Gastroesophageal sphincter (tissue), 4 donors: Measurements from ENCODE around the gene SLC38A3. TPM values are rescaled to one million over a fixed set of nuclear protein-coding genes. Genes with fewer than 3 reads are reported as not detected.

Source experiments
- ATAC-seq: fragments of 150-250 bp; one replicate; pipeline ENCODE4 v1.9.1; 2016; ENCODE audit warnings: mild to moderate bottlenecking, moderate library complexity
- H3K27ac ChIP-seq, 4 donors: fragments of 200-600 bp; sonication (generic) in 3 of 4; 1 replicate in 3 of 4; 2 replicates in 1 of 4; pipeline ENCODE4 v1.5.1; 2016 to 2019
- H3K27me3 ChIP-seq: fragments of 200-600 bp; sonication (generic); one replicate; pipeline ENCODE4 v1.5.1; 2019
- H3K36me3 ChIP-seq, 2 donors: fragments of 200-600 bp; sonication (generic); one replicate each; pipeline ENCODE4 v1.5.1; 2019; ENCODE audit warnings: control low read depth in 1 of 2
- H3K4me1 ChIP-seq, 3 donors: fragments of 200-600 bp; sonication (generic); 1 replicate in 2 of 3; 2 replicates in 1 of 3; pipeline ENCODE4 v1.5.1; 2016 to 2019; ENCODE audit warnings: control low read depth in 2 of 3
- H3K4me3 ChIP-seq, 2 donors: fragments of 200-600 bp; sonication (generic); one replicate each; pipeline ENCODE4 v1.5.1; 2019; ENCODE audit warnings: mild to moderate bottlenecking in 1 of 2, moderate library complexity in 1 of 2
- H3K9me3 ChIP-seq, 3 donors: fragments of 200-600 bp; sonication (generic); one replicate each; pipeline ENCODE4 v1.5.1; 2017 to 2019; ENCODE audit warnings: control low read depth in 2 of 3
- CTCF ChIP-seq, 4 experiments: fragments of 200-600 bp in 2 of 4; fragments of 450-650 bp in 2 of 4; sonication (generic) in 1 of 4; IDR thresholded peaks; one replicate each; pipeline ENCODE4 v1.5.1; 2017 to 2019; ENCODE audit warnings: antibody characterized with exemption in 4 of 4, mild to moderate bottlenecking in 2 of 4, moderate library complexity in 2 of 4
- EP300 ChIP-seq: sonication (generic); formaldehyde crosslinking; IDR thresholded peaks from one replicate; pipeline ENCODE4 v1.6.1; 2017; ENCODE audit warnings: antibody characterized with exemption, mild to moderate bottlenecking
- POLR2A ChIP-seq, 2 donors: fragments of 450-650 bp; IDR thresholded peaks; one replicate each; pipeline ENCODE4 v1.6.1; 2017; ENCODE audit warnings: antibody characterized with exemption in 2 of 2, mild to moderate bottlenecking in 2 of 2, moderate library complexity in 1 of 2
- POLR2AphosphoS5 ChIP-seq: sonication (generic); formaldehyde crosslinking; IDR thresholded peaks from one replicate; pipeline ENCODE4 v1.6.1; 2017; ENCODE audit warnings: antibody characterized with exemption
- WGBS, 2 donors: methylation state at CpG; one replicate each; pipeline ENCODE4 v1.1.5; 2018; ENCODE audit warnings: low coverage in 1 of 2; 5-methylcytosine and 5-hydroxymethylcytosine counted together
- total RNA-seq, 4 donors: library from RNA; depleted of rRNA; stranded (reverse); fragments of >200 nt; gene quantifications; one replicate each; pipeline ENCODE4 v1.1.0, GENCODE V29; 2016

Gene SLC38A3
- total RNA-seq, 4 donors from 2014 or later: 0.35 TPM; not detected in 2

GRCh38 chr3:50184242-50184978, 20.7 kb upstream of the SLC38A3 start:
- H3K36me3 ChIP-seq: peaks cover 0 to 48% of the 10 kb centered on the region in 2 donors
- TF ChIP-seq EP300 (no peak), POLR2A (IDR thresholded peaks at IDR 0.05) (no peak), POLR2AphosphoS5 (no peak), CTCF (IDR thresholded peaks at IDR 0.05) (no peak)
- H3K4me3 ChIP-seq: no peak overlapping the region
- peaks cover 0 to 6% (median 0%) of the 10 kb centered on the region in 3 donors for H3K4me1 ChIP-seq
- no peak overlapping the region for H3K27ac ChIP-seq
- no peak for ATAC-seq
- no peaks in the 10 kb centered on the region for H3K27me3 ChIP-seq
- H3K9me3 ChIP-seq: no peaks in the 10 kb centered on the region
- 87 to 89% methylated on average over 4 to 9 of the region's 21 CpGs for WGBS, 2 donors

- Histone ChIP-seq H3K27ac (no peak overlapping the region), H3K4me1 (peaks cover 0 to 6% (median 0%) of the 10 kb centered on the region in 3 donors), H3K4me3 (no peak overlapping the region), H3K9me3 (no peaks in the 10 kb centered on the region), H3K36me3 (peaks cover 0 to 48% of the 10 kb centered on the region in 2 donors), H3K27me3 (no peaks in the 10 kb centered on the region)
- no peak for ATAC-seq
- TF ChIP-seq CTCF (IDR thresholded peaks at IDR 0.05) (no peak), POLR2A (IDR thresholded peaks at IDR 0.05) (no peak), POLR2AphosphoS5 (no peak), EP300 (no peak)
- no CpG with 5 or more reads among the region's 4 CpGs for WGBS, 2 donors
These were observed 19.8 kb upstream of the SLC38A3 start for GRCh38 chr3:50185230-50185629.

GRCh38 chr3:50186096-50186495, 19.0 kb upstream of the SLC38A3 start:
- Histone ChIP-seq H3K9me3 (no peaks in the 10 kb centered on the region), H3K27me3 (no peaks in the 10 kb centered on the region), H3K27ac (no peak overlapping the region), H3K4me3 (no peak overlapping the region), H3K4me1 (peaks cover 0 to 6% (median 0%) of the 10 kb centered on the region in 3 donors), H3K36me3 (peaks cover 0 to 48% of the 10 kb centered on the region in 2 donors)
- no peak for TF ChIP-seq POLR2A (IDR thresholded peaks at IDR 0.05)
- no peak for TF ChIP-seq CTCF (IDR thresholded peaks at IDR 0.05)
- no peak for TF ChIP-seq EP300
- no peak for TF ChIP-seq POLR2AphosphoS5
- WGBS, 2 donors: 100% methylated on average over 7 of the region's 10 CpGs; no CpG with 5 or more reads in 1 of the 2 donors
- ATAC-seq: no peak

- Histone ChIP-seq H3K36me3 (peaks cover 0 to 42% of the 10 kb centered on the region in 2 donors), H3K4me1 (peaks cover 0 to 10% (median under 1%) of the 10 kb centered on the region in 3 donors), H3K9me3 (no peaks in the 10 kb centered on the region), H3K4me3 (no peak overlapping the region), H3K27me3 (peaks cover 14% of the 10 kb centered on the region), H3K27ac (no peak overlapping the region)
- WGBS, 2 donors: 94% methylated on average over 5 of the region's 19 CpGs; no CpG with 5 or more reads in 1 of the 2 donors
- no peak for ATAC-seq
- TF ChIP-seq EP300 (no peak), POLR2AphosphoS5 (no peak), CTCF (IDR thresholded peaks at IDR 0.05) (no peak), POLR2A (IDR thresholded peaks at IDR 0.05) (no peak)
These were observed 17.3 kb upstream of the SLC38A3 start for GRCh38 chr3:50187750-50188149.

GRCh38 chr3:50189274-50189673, 15.8 kb upstream of the SLC38A3 start:
- peaks cover 0 to 35% of the 10 kb centered on the region in 2 donors for H3K36me3 ChIP-seq
- no peak for TF ChIP-seq EP300
- no peak for TF ChIP-seq POLR2A (IDR thresholded peaks at IDR 0.05)
- TF ChIP-seq POLR2AphosphoS5: peak; percentile 21
- peak in 3 of 4 experiments; percentile 87 to 90 (median 88) for TF ChIP-seq CTCF (IDR thresholded peaks at IDR 0.05)
- ATAC-seq: peak; percentile 75
- H3K27ac ChIP-seq: no peak overlapping the region
- H3K9me3 ChIP-seq: no peaks in the 10 kb centered on the region
- H3K4me3 ChIP-seq: no peak overlapping the region
- 5% methylated on average over 4 of the region's 5 CpGs; no CpG with 5 or more reads in 1 of the 2 donors for WGBS, 2 donors
- peaks cover 0 to 25% (median 12%) of the 10 kb centered on the region in 3 donors for H3K4me1 ChIP-seq
- H3K27me3 ChIP-seq: peaks cover 30% of the 10 kb centered on the region
